OCI-LY1 (cell line): ENCODE results near the gene DNAAF5.

Experiments
- H2AFZ ChIP-seq: fragments of 200-600 bp; sonication (generic), shearing (Covaris generic); 2 replicates; pipeline ENCODE4 v1.6.0; 2014; ENCODE audit warnings: antibody characterized with exemption, mild to moderate bottlenecking, low read length
- H3F3A ChIP-seq: fragments of 200-600 bp; sonication (generic), shearing (Covaris generic); 2 replicates; pipeline ENCODE4 v1.6.0; 2014; ENCODE audit warnings: mild to moderate bottlenecking, antibody characterized with exemption, low read length, moderate library complexity; ENCODE audit not compliant: insufficient read depth
- H3K27ac ChIP-seq: fragments of 200-600 bp; sonication (generic); 2 replicates; pipeline ENCODE4 v1.5.1; 2014; ENCODE audit warnings: low read length, mixed run types, mild to moderate bottlenecking, low read depth; ENCODE audit not compliant: poor library complexity, severe bottlenecking
- H3K27me3 ChIP-seq: fragments of 200-600 bp; sonication (generic); 2 replicates; pipeline ENCODE4 v1.6.0; 2014; ENCODE audit warnings: antibody characterized with exemption, mild to moderate bottlenecking, low read length, moderate library complexity; ENCODE audit not compliant: insufficient read depth
- H3K36me3 ChIP-seq: fragments of 200-600 bp; sonication (generic); 2 replicates; pipeline ENCODE4 v1.6.1; 2014; ENCODE audit warnings: mild to moderate bottlenecking, antibody characterized with exemption, low read length, moderate library complexity, mixed read lengths; ENCODE audit not compliant: insufficient read depth
- H3K4me1 ChIP-seq: fragments of 200-600 bp; sonication (generic); 2 replicates; pipeline ENCODE4 v1.5.1; 2014; ENCODE audit warnings: mild to moderate bottlenecking, low read length, moderate library complexity; ENCODE audit not compliant: insufficient read depth, severe bottlenecking
- H3K4me2 ChIP-seq: fragments of 200-600 bp; sonication (generic), shearing (Covaris generic); 2 replicates; pipeline ENCODE4 v1.6.1; 2014; ENCODE audit warnings: low read length
- H3K4me3 ChIP-seq: fragments of 200-600 bp; sonication (generic); 2 replicates; pipeline ENCODE4 v1.5.1; 2014; ENCODE audit warnings: low read length, low read depth, mild to moderate bottlenecking, mixed read lengths; ENCODE audit not compliant: poor library complexity, severe bottlenecking
- H3K79me2 ChIP-seq: fragments of 200-600 bp; shearing (Covaris generic); 2 replicates; pipeline ENCODE4 v1.6.1; 2016; ENCODE audit warnings: mixed run types, low read length, mixed read lengths; ENCODE audit not compliant: insufficient read depth
- H3K9ac ChIP-seq: fragments of 200-600 bp; sonication (generic), shearing (Covaris generic); 2 replicates; pipeline ENCODE4 v1.6.1; 2014; ENCODE audit warnings: mild to moderate bottlenecking, low read length, mixed read lengths
- H3K9me2 ChIP-seq: fragments of 200-600 bp; sonication (generic), shearing (Covaris generic); 2 replicates; pipeline ENCODE4 v1.6.1; 2014; ENCODE audit warnings: low read depth, mild to moderate bottlenecking, low read length, mixed read lengths
- H3K9me3 ChIP-seq: fragments of 200-600 bp; shearing (Covaris generic); 2 replicates; pipeline ENCODE4 v1.6.1; 2014; ENCODE audit warnings: low read length, mixed read lengths
- H4K20me1 ChIP-seq: fragments of 200-600 bp; sonication (generic), shearing (Covaris generic); 2 replicates; pipeline ENCODE4 v1.6.0; 2016; ENCODE audit warnings: mild to moderate bottlenecking, low read length; ENCODE audit not compliant: insufficient read depth
- EZH2 ChIP-seq: fragments of 200-600 bp; sonication (generic), shearing (Covaris generic); IDR thresholded peaks from 2 replicates; pipeline ENCODE4 v1.8.0; 2017; ENCODE audit warnings: borderline replicate concordance, mixed run types, mild to moderate bottlenecking, antibody characterized with exemption, low read length, moderate library complexity, mixed read lengths
- TF ChIP-seq, protein P1 (sequence below): fragments of 200-600 bp; sonication (generic), shearing (Covaris generic); IDR thresholded peaks from 2 replicates; pipeline ENCODE4 v1.5.1; 2017; ENCODE audit warnings: mild to moderate bottlenecking, antibody characterized with exemption, low read length, moderate library complexity, mixed read lengths

Gene DNAAF5

DNA sequence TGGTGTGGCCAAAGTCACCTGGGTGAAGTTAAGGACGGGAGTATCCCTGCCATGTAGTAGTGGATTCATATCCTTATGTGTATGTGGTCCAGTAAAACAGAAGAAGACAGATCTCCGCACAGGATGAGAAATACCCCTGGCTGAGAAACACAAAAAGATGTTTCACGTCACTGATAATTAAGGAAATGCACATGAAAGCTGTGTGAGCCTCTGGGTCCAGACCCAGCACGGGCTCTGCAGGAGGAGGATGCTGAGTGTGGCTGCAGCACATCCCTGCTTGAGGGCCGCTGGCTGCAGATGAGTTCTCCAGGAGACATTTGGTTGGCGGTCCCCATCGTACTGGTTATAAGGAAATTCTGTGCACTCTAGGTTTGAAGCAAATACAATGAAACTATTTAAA lies 97.6 kb downstream of the DNAAF5 start:
- Histone ChIP-seq H2AFZ (no peak overlapping the region), H3K4me3 (no peak overlapping the region), H3K27ac (no peak overlapping the region), H3F3A (no peaks in the 10 kb centered on the region), H3K79me2 (peaks cover 93% of the 10 kb centered on the region), H3K9me3 (no peaks in the 10 kb centered on the region), H3K9ac (no peak overlapping the region), H3K27me3 (no peaks in the 10 kb centered on the region), H3K4me1 (peaks cover 11% of the 10 kb centered on the region), H3K36me3 (peaks cover 30% of the 10 kb centered on the region), H4K20me1 (no peaks in the 10 kb centered on the region), H3K4me2 (no peak overlapping the region), H3K9me2 (no peaks in the 10 kb centered on the region)
- TF ChIP-seq, protein P1, sequence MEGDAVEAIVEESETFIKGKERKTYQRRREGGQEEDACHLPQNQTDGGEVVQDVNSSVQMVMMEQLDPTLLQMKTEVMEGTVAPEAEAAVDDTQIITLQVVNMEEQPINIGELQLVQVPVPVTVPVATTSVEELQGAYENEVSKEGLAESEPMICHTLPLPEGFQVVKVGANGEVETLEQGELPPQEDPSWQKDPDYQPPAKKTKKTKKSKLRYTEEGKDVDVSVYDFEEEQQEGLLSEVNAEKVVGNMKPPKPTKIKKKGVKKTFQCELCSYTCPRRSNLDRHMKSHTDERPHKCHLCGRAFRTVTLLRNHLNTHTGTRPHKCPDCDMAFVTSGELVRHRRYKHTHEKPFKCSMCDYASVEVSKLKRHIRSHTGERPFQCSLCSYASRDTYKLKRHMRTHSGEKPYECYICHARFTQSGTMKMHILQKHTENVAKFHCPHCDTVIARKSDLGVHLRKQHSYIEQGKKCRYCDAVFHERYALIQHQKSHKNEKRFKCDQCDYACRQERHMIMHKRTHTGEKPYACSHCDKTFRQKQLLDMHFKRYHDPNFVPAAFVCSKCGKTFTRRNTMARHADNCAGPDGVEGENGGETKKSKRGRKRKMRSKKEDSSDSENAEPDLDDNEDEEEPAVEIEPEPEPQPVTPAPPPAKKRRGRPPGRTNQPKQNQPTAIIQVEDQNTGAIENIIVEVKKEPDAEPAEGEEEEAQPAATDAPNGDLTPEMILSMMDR = no peak
- TF ChIP-seq EZH2 = no peak

DNA sequence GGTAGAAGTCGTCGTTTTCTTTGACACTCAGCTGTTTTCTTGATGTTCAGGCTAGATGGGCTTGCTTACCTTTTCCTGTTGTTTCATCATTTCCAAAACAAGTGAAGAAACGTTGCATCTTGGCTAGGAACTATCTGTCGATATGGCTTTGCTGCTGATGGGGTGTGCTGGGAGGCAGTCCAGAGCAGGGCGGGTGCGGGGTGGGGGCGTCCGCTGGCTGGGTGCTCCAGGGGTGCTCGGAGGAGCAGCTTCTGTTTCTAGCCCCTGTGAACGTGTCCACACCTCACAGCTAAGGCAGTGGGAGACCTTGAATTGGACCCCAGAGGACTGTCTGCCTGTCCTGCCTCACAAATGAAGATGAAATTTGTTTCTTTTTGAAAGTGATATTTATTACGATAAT lies 98.2 kb downstream of the DNAAF5 start:
- H3K9ac ChIP-seq = no peak overlapping the region
- no peak overlapping the region for H3K27ac ChIP-seq
- H3K4me3 ChIP-seq = no peak overlapping the region
- no peaks in the 10 kb centered on the region for H4K20me1 ChIP-seq
- peaks cover 11% of the 10 kb centered on the region for H3K4me1 ChIP-seq
- TF ChIP-seq, protein P1 = no peak
- no peak for TF ChIP-seq EZH2
- no peaks in the 10 kb centered on the region for H3K9me2 ChIP-seq
- no peak overlapping the region for H3K4me2 ChIP-seq
- no peak overlapping the region for H2AFZ ChIP-seq
- peaks cover 90% of the 10 kb centered on the region for H3K79me2 ChIP-seq
- H3F3A ChIP-seq = no peaks in the 10 kb centered on the region
- H3K36me3 ChIP-seq = peaks cover 27% of the 10 kb centered on the region
- no peaks in the 10 kb centered on the region for H3K9me3 ChIP-seq
- no peaks in the 10 kb centered on the region for H3K27me3 ChIP-seq

GRCh38 chr7:825386-825785 lies 98.9 kb downstream of the DNAAF5 start:
- peaks cover 27% of the 10 kb centered on the region for H3K36me3 ChIP-seq
- peaks cover 89% of the 10 kb centered on the region for H3K79me2 ChIP-seq
- no peaks in the 10 kb centered on the region for H3K9me2 ChIP-seq
- H3K4me3 ChIP-seq = no peak overlapping the region
- no peaks in the 10 kb centered on the region for H3F3A ChIP-seq
- H3K27me3 ChIP-seq = no peaks in the 10 kb centered on the region
- H3K9me3 ChIP-seq = no peaks in the 10 kb centered on the region
- peaks cover 4% of the 10 kb centered on the region for H3K4me1 ChIP-seq
- no peak overlapping the region for H3K9ac ChIP-seq
- no peaks in the 10 kb centered on the region for H4K20me1 ChIP-seq
- no peak overlapping the region for H3K4me2 ChIP-seq
- no peak overlapping the region for H2AFZ ChIP-seq
- TF ChIP-seq, protein P1 = no peak
- TF ChIP-seq EZH2 = no peak
- H3K27ac ChIP-seq = no peak overlapping the region
